ENCODE data around the gene PIK3CA. TPM values are rescaled to one million over a fixed set of nuclear protein-coding genes. Genes with fewer than 3 reads are reported as not detected.

PIK3CA gene
- total RNA-seq, 1 donor from 2014 or later: 28.0 TPM

DNA sequence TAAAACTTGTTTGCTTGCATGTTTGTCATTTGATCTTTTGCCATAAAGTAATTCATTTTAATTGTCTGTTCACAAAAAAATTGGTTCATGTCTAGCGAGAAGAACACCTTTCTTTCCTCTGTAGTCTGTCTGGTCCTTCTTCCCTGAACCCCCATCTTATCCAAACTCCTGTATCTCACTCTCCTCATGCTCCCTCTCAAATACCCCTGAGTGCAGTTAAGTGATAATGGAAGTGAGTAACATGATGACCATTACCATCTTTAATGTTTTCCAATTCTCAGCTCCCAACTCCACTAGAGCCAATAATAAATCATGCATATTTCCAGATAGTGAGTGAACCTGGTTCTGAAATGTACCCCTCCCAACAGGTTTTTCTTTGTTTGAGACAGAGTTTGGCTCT, 116.9 kb downstream of the PIK3CA start:
- H3K36me3 ChIP-seq (ENCODE audit: insufficient read depth, low read length): no peaks in the 10 kb centered on the region
- H3K4me3 Mint-ChIP-seq (ENCODE audit: unreplicated experiment): no peak overlapping the region
- no peak overlapping the region for H3K4me3 ChIP-seq (ENCODE audit: insufficient read depth, low read depth, low read length)
- H3K27ac ChIP-seq (ENCODE audit: low read depth, low read length): no peak overlapping the region
- no peak overlapping the region for H3K4me2 ChIP-seq (ENCODE audit: low read length)
- no peaks in the 10 kb centered on the region for H3K9me3 ChIP-seq (ENCODE audit: insufficient read depth, low read depth, low read length)
- no peaks in the 10 kb centered on the region for H4K20me1 ChIP-seq (ENCODE audit: insufficient read depth, low read length)
- peaks cover 2% of the 10 kb centered on the region for H3K36me3 Mint-ChIP-seq (ENCODE audit: low read depth, unreplicated experiment)
- peaks cover 4% of the 10 kb centered on the region for H3K4me1 Mint-ChIP-seq (ENCODE audit: low read depth, unreplicated experiment)
- FAIRE-seq: no peak
- H2AFZ ChIP-seq (ENCODE audit: low read depth, low read length): no peak overlapping the region
- no peaks in the 10 kb centered on the region for H3K27me3 ChIP-seq (ENCODE audit: insufficient read depth, low read length)
- peaks cover 4% of the 10 kb centered on the region for H3K9me3 Mint-ChIP-seq (ENCODE audit: unreplicated experiment)
- no peaks in the 10 kb centered on the region for H3K4me1 ChIP-seq (ENCODE audit: insufficient read depth, low read length)
- no peaks in the 10 kb centered on the region for H3K79me2 ChIP-seq (ENCODE audit: insufficient read depth, low read length)
- no peak overlapping the region for H3K27ac Mint-ChIP-seq (ENCODE audit: unreplicated experiment)
- TF ChIP-seq, protein P1, sequence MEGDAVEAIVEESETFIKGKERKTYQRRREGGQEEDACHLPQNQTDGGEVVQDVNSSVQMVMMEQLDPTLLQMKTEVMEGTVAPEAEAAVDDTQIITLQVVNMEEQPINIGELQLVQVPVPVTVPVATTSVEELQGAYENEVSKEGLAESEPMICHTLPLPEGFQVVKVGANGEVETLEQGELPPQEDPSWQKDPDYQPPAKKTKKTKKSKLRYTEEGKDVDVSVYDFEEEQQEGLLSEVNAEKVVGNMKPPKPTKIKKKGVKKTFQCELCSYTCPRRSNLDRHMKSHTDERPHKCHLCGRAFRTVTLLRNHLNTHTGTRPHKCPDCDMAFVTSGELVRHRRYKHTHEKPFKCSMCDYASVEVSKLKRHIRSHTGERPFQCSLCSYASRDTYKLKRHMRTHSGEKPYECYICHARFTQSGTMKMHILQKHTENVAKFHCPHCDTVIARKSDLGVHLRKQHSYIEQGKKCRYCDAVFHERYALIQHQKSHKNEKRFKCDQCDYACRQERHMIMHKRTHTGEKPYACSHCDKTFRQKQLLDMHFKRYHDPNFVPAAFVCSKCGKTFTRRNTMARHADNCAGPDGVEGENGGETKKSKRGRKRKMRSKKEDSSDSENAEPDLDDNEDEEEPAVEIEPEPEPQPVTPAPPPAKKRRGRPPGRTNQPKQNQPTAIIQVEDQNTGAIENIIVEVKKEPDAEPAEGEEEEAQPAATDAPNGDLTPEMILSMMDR (IDR thresholded peaks at IDR 0.05; ENCODE audit: insufficient read depth, low read depth, low read length): no peak
- TF ChIP-seq EZH2 (IDR thresholded peaks at IDR 0.05; ENCODE audit: insufficient read depth, low read length): no peak
- no peak for DNase-seq (ENCODE audit: low read depth)
- no peak overlapping the region for H3K9ac ChIP-seq (ENCODE audit: low read length)
- peaks cover 8% of the 10 kb centered on the region for H3K27me3 Mint-ChIP-seq (ENCODE audit: low read depth, unreplicated experiment)

DNA sequence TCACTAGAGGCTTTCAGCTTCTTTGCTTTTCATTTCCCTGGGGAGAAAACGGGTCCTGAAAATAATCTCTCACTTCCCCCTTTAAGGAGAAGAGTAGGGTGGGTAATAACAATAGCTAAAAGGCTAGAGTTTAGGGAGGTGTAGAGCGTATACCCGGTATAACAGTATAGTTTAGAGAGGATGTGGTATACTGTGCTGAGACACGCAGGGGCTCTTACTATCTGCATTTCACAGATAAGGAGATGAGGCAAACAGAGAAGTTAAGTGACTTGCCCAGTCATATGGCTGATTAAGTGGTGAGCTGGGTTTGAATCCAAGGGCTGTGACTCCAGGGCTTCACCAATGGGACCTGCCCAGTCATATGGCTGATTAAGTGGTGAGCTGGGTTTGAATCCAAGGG, 117.7 kb downstream of the PIK3CA start:
- peaks cover 6% of the 10 kb centered on the region for H3K27me3 Mint-ChIP-seq (ENCODE audit: low read depth, unreplicated experiment)
- Histone ChIP-seq H3K4me3 (ENCODE audit: insufficient read depth, low read depth, low read length) (no peak overlapping the region), H3K4me1 (ENCODE audit: insufficient read depth, low read length) (no peaks in the 10 kb centered on the region), H3K79me2 (ENCODE audit: insufficient read depth, low read length) (no peaks in the 10 kb centered on the region), H3K4me2 (ENCODE audit: low read length) (no peak overlapping the region), H2AFZ (ENCODE audit: low read depth, low read length) (no peak overlapping the region), H3K9ac (ENCODE audit: low read length) (no peak overlapping the region), H3K36me3 (ENCODE audit: insufficient read depth, low read length) (no peaks in the 10 kb centered on the region), H3K27ac (ENCODE audit: low read depth, low read length) (no peak overlapping the region), H4K20me1 (ENCODE audit: insufficient read depth, low read length) (no peaks in the 10 kb centered on the region), H3K9me3 (ENCODE audit: insufficient read depth, low read depth, low read length) (no peaks in the 10 kb centered on the region), H3K27me3 (ENCODE audit: insufficient read depth, low read length) (no peaks in the 10 kb centered on the region)
- no peak for DNase-seq (ENCODE audit: low read depth)
- FAIRE-seq: no peak
- TF ChIP-seq, protein P1 (IDR thresholded peaks at IDR 0.05; ENCODE audit: insufficient read depth, low read depth, low read length): no peak
- no peak for TF ChIP-seq EZH2 (IDR thresholded peaks at IDR 0.05; ENCODE audit: insufficient read depth, low read length)
- H3K9me3 Mint-ChIP-seq (ENCODE audit: unreplicated experiment): no peaks in the 10 kb centered on the region
- no peak overlapping the region for H3K27ac Mint-ChIP-seq (ENCODE audit: unreplicated experiment)
- H3K4me3 Mint-ChIP-seq (ENCODE audit: unreplicated experiment): no peak overlapping the region
- H3K36me3 Mint-ChIP-seq (ENCODE audit: low read depth, unreplicated experiment): no peaks in the 10 kb centered on the region
- peaks cover 4% of the 10 kb centered on the region for H3K4me1 Mint-ChIP-seq (ENCODE audit: low read depth, unreplicated experiment)

DNA sequence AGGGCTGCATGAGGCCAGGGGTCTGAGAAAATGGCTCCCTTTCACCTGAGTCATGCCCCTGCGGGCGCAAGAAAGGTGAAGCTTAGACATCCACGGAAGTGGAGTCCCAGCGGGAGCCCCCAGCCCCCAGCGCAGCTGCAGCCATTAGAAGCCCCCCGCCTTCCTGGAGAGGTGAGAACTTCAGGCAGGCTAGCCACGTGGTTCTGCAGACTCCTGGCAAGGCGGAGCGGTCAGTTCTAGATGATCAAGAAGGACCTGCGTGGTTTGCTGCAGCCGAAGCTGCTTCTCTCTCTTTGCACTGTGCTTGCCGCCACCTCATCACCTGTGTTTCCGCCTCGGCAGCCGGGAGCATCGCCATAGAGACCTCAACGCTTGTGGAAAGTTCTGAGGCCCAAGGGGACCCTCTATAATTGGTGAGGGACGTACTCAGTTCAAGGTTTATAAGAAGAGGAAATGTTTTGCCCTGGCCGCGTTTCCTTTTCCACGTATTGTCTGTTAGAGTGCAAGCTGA, 118.6 kb downstream of the PIK3CA start:
- peaks cover 6% of the 10 kb centered on the region for H3K27me3 Mint-ChIP-seq (ENCODE audit: low read depth, unreplicated experiment)
- no peaks in the 10 kb centered on the region for H3K36me3 Mint-ChIP-seq (ENCODE audit: low read depth, unreplicated experiment)
- H3K36me3 ChIP-seq (ENCODE audit: insufficient read depth, low read length): no peaks in the 10 kb centered on the region
- no peaks in the 10 kb centered on the region for H4K20me1 ChIP-seq (ENCODE audit: insufficient read depth, low read length)
- H3K79me2 ChIP-seq (ENCODE audit: insufficient read depth, low read length): no peaks in the 10 kb centered on the region
- no peak overlapping the region for H3K4me3 Mint-ChIP-seq (ENCODE audit: unreplicated experiment)
- H3K27ac Mint-ChIP-seq (ENCODE audit: unreplicated experiment): no peak overlapping the region
- no peak overlapping the region for H3K9ac ChIP-seq (ENCODE audit: low read length)
- no peak overlapping the region for H3K4me2 ChIP-seq (ENCODE audit: low read length)
- H2AFZ ChIP-seq (ENCODE audit: low read depth, low read length): no peak overlapping the region
- H3K27ac ChIP-seq (ENCODE audit: low read depth, low read length): no peak overlapping the region
- no peaks in the 10 kb centered on the region for H3K27me3 ChIP-seq (ENCODE audit: insufficient read depth, low read length)
- DNase-seq (ENCODE audit: low read depth) (no peak), FAIRE-seq (no peak)
- TF ChIP-seq, protein P1 (IDR thresholded peaks at IDR 0.05; ENCODE audit: insufficient read depth, low read depth, low read length): no peak
- TF ChIP-seq EZH2 (IDR thresholded peaks at IDR 0.05; ENCODE audit: insufficient read depth, low read length): no peak
- no peak overlapping the region for H3K4me3 ChIP-seq (ENCODE audit: insufficient read depth, low read depth, low read length)
- no peaks in the 10 kb centered on the region for H3K4me1 ChIP-seq (ENCODE audit: insufficient read depth, low read length)
- no peaks in the 10 kb centered on the region for H3K9me3 Mint-ChIP-seq (ENCODE audit: unreplicated experiment)
- H3K9me3 ChIP-seq (ENCODE audit: insufficient read depth, low read depth, low read length): no peaks in the 10 kb centered on the region
- peaks cover 4% of the 10 kb centered on the region for H3K4me1 Mint-ChIP-seq (ENCODE audit: low read depth, unreplicated experiment)
